PC-9 (cell line): ENCODE measurements around the gene PKP3. TPM values are rescaled to one million over a fixed set of nuclear protein-coding genes. Genes with fewer than 3 reads are reported as not detected.

Experiments used
- BruUV-seq: library from RNA; stranded (reverse); fragments of 400-500 nt; replicated peaks from 2 replicates; lab custom pipeline; 2021; lab: Mats Ljungman, UMichigan
- CTCF ChIA-PET: fragments of 300-600 bp; sonication (Branson Sonifier 250); formaldehyde crosslinking; loops from one replicate; lab custom pipeline; 2022; ENCODE audit warnings: antibody characterized with exemption; lab: Charles Lee
- POLR2A ChIA-PET: fragments of 300-600 bp; sonication (Branson Sonifier 250); formaldehyde crosslinking; loops from one replicate; lab custom pipeline; 2022; ENCODE audit warnings: antibody characterized with exemption; ENCODE audit not compliant: unreplicated experiment; lab: Charles Lee
- DNase-seq, 2 experiments: peaks; one replicate each; pipeline versions ENCODE4 v3.0.0 to v3.0.0-alpha.2; 2015 to 2022; ENCODE audit warnings: mixed read lengths in 1 of 2
- H2AFZ ChIP-seq: fragments of 200-600 bp; sonication (generic); 2 replicates; pipeline ENCODE4 v1.8.1; 2017; ENCODE audit warnings: antibody characterized with exemption
- H3F3A ChIP-seq: fragments of 200-600 bp; sonication (generic); 2 replicates; pipeline ENCODE4 v1.8.1; 2017; ENCODE audit warnings: antibody characterized with exemption, mild to moderate bottlenecking, low read depth; ENCODE audit not compliant: insufficient read depth
- H3K27ac ChIP-seq: fragments of 200-600 bp; sonication (generic); 2 replicates; pipeline ENCODE4 v1.6.1; 2016; ENCODE audit warnings: mixed run types
- H3K27me3 ChIP-seq: fragments of 200-600 bp; sonication (generic); 2 replicates; pipeline ENCODE4 v1.6.1; 2016; ENCODE audit warnings: low read depth, mixed run types; ENCODE audit not compliant: insufficient read depth
- H3K36me3 ChIP-seq: fragments of 200-600 bp; sonication (generic); 2 replicates; pipeline ENCODE4 v1.6.1; 2016; ENCODE audit warnings: low read depth, mixed run types
- H3K4me1 ChIP-seq: fragments of 200-600 bp; sonication (generic); replicated peaks from 2 replicates; pipeline ENCODE4 v1.6.1; 2016; ENCODE audit warnings: mixed run types; ENCODE audit not compliant: insufficient read depth
- H3K4me2 ChIP-seq: fragments of 200-600 bp; sonication (generic); 2 replicates; pipeline ENCODE4 v1.6.1; 2017; ENCODE audit warnings: mixed run types
- H3K4me3 ChIP-seq: fragments of 200-600 bp; sonication (generic); 2 replicates; pipeline ENCODE4 v1.6.1; 2016; ENCODE audit warnings: mixed run types
- H3K79me2 ChIP-seq: fragments of 200-600 bp; sonication (generic); 2 replicates; pipeline ENCODE4 v1.6.1; 2017; ENCODE audit warnings: low read depth, mixed run types
- H3K9me2 ChIP-seq: fragments of 200-600 bp; sonication (generic); 2 replicates; pipeline ENCODE4 v1.8.1; 2017; ENCODE audit warnings: mild to moderate bottlenecking; ENCODE audit not compliant: insufficient read depth
- H3K9me3 ChIP-seq: fragments of 200-600 bp; sonication (generic); 2 replicates; pipeline ENCODE4 v1.8.1; 2016; ENCODE audit warnings: low read depth; ENCODE audit not compliant: insufficient read depth
- H4K20me1 ChIP-seq: fragments of 200-600 bp; sonication (generic); 2 replicates; pipeline ENCODE4 v1.8.1; 2017; ENCODE audit not compliant: insufficient read depth
- EZH2 ChIP-seq: fragments of 200-600 bp; sonication (generic); IDR thresholded peaks from 2 replicates; pipeline ENCODE4 v1.8.0; 2017; ENCODE audit warnings: antibody characterized with exemption, low read depth
- intact Hi-C: fragments of 100-400 bp; cut with micrococcal nuclease; formaldehyde crosslinking; loops from one replicate; pipeline ENCODE4 v1.10.0; 2022; ENCODE audit not compliant: unreplicated experiment
- total RNA-seq: library from RNA; stranded (reverse); gene quantifications from 2 replicates; pipeline ENCODE4 v1.2.3, GENCODE V29; 2021
- TF ChIP-seq, protein P1 (sequence below): fragments of 200-600 bp; sonication (generic); conservative IDR thresholded peaks from 2 replicates; pipeline ENCODE4 v1.6.1; 2017; ENCODE audit warnings: mixed run types, antibody characterized with exemption, mild to moderate bottlenecking, moderate library complexity

The PKP3 gene
- total RNA-seq, 1 experiment from 2014 or later = 83.7 TPM

DNA sequence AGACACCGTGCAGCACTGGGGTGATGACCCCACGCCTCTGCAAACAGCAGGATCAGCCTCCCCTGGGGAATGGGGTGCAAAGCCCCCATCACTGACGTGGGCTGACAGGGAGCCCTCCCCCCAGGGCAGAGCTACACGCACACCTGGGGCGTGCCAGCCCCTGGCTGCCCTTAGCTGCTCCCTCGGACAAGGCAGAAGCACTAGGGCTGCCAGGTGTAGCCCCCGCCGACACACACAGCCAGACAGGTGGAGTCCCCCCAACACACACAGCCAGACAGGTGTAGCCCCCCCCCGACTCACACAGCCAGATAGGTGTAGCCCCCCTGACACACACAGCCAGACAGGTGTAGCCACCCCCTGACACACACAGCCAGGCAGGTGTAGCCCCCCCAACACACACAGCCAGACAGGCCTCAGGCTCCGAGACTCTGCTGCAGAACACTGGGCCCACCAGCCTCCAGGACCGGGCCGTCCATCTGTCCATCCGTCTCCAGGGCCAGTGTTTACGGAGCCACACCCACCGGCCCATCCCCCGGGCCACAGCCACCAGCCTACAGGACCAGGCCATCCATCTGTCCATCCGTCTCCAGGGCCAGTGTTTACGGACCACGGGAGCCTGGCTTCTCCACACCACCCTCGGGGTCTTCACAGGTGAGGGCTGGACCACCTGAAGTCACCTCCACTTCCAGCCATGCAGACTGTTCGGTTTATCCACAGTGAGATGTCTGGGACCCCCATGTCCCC, 44.3 kb downstream of the PKP3 start:
- DNase-seq = no peak
- Histone ChIP-seq H3K79me2 (no peaks in the 10 kb centered on the region), H3K4me1 (no peaks in the 10 kb centered on the region), H2AFZ (no peak overlapping the region), H3K4me3 (no peak overlapping the region), H3K36me3 (no peaks in the 10 kb centered on the region), H4K20me1 (no peaks in the 10 kb centered on the region), H3K4me2 (no peak overlapping the region), H3K27ac (no peak overlapping the region), H3K9me2 (no peaks in the 10 kb centered on the region), H3F3A (no peaks in the 10 kb centered on the region; the same call in 1 of the 2 replicates), H3K27me3 (no peaks in the 10 kb centered on the region), H3K9me3 (no peaks in the 10 kb centered on the region)
- no TSS peak for BruUV-seq
- ChIA-PET POLR2A (no interaction called here), CTCF (no interaction called here)
- TF ChIP-seq, protein P1, sequence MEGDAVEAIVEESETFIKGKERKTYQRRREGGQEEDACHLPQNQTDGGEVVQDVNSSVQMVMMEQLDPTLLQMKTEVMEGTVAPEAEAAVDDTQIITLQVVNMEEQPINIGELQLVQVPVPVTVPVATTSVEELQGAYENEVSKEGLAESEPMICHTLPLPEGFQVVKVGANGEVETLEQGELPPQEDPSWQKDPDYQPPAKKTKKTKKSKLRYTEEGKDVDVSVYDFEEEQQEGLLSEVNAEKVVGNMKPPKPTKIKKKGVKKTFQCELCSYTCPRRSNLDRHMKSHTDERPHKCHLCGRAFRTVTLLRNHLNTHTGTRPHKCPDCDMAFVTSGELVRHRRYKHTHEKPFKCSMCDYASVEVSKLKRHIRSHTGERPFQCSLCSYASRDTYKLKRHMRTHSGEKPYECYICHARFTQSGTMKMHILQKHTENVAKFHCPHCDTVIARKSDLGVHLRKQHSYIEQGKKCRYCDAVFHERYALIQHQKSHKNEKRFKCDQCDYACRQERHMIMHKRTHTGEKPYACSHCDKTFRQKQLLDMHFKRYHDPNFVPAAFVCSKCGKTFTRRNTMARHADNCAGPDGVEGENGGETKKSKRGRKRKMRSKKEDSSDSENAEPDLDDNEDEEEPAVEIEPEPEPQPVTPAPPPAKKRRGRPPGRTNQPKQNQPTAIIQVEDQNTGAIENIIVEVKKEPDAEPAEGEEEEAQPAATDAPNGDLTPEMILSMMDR = no peak
- TF ChIP-seq EZH2 = no peak
- intact Hi-C loops = no loop called here

DNA sequence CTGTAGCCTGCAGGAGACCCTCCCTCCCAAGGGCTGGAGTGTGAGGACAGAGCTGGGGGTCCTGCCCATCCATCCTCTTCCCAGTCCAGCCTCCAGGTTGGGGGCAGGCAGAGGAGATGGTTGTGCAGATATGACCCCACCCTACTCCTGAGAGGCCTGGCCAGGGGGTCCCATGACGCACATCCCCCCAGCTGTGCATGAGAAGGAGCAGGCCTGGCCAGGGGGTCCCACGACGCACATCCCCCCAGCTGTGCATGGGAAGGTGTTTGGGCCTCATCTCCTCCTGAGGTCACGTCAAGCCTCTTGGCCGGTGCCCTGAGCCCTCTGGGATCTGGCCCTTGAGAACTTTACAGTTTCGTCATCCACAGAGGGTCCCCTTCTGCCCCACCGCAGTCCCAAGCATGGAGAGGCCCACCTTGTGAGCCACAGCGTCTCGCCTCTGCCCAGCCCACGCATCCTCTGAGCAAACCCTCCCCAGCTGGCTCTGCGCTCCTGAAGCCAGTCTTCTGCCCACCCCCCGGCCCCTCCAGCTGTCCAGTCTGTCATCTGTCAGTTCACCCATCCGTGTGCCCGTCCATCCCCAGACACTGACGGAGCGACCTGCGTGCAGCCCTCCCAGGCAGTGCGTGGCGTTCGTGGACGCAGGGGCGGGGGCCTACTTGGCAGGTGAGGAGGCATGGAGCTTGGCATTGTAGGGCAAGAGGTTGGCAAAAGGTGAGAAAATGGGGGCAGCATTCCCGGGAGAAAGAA, 45.5 kb downstream of the PKP3 start:
- Histone ChIP-seq H3K4me1 (no peaks in the 10 kb centered on the region), H3K27ac (no peak overlapping the region), H3K4me2 (no peak overlapping the region), H3K79me2 (no peaks in the 10 kb centered on the region), H4K20me1 (no peaks in the 10 kb centered on the region), H3F3A (no peaks in the 10 kb centered on the region; the same call in 1 of the 2 replicates), H3K36me3 (no peaks in the 10 kb centered on the region), H3K9me3 (no peaks in the 10 kb centered on the region), H3K9me2 (no peaks in the 10 kb centered on the region), H3K4me3 (no peak overlapping the region), H2AFZ (no peak overlapping the region), H3K27me3 (no peaks in the 10 kb centered on the region)
- ChIA-PET CTCF (no interaction called here), POLR2A (no interaction called here)
- BruUV-seq = no TSS peak
- TF ChIP-seq EZH2 = no peak
- TF ChIP-seq, protein P1 = no peak
- intact Hi-C loops = no loop called here
- no peak for DNase-seq

DNA sequence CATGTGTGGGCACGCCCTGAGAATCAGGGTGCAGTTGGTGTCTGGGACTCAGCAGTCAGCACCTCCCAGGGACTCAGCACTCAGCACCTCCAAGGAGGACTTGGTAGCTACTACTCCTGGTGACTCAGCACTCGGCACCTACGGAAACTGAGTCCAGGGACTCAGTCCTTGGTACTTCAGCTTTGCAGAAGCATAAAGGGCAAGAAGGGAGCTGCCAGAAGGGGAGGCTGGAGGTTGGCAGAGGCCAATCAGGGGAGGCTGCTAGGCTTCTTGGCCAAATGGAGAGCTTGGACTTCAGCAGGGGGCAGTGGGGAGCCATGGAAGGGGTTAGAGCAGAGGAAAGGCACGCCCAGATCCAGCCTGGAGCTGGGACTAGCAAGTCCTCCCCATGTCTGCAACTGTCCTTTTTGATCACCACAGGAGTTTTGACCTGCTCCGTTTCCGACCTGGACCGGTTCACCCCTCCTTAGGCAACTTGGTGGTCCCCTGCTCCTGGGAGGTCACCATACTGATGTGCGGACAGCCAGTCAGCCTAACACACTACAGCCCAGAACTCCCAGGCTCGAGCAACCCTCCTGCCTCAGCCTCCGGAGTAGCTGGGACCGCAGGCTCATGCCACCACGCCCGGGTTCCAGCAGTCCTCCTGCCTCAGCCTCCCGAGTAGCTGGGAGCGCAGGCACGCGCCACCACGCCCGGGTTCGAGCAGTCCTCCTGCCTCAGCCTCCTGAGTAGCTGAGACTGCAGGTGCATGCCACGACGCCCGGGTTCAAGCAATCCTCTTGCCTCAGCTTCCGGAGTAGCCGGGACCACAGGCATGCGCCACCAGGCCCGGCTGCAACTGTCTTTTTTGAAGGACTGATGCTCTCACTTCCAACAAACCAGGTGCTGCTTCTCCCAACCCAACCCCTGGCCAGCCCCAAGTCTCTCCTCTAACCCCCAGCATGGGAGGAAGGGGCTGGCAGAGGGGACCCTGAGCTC, 46.3 kb downstream of the PKP3 start:
- intact Hi-C loops = no loop called here
- Histone ChIP-seq H3K4me1 (no peaks in the 10 kb centered on the region), H3K4me3 (no peak overlapping the region), H4K20me1 (no peaks in the 10 kb centered on the region), H3K27me3 (no peaks in the 10 kb centered on the region), H3K27ac (no peak overlapping the region), H3F3A (no peaks in the 10 kb centered on the region; the same call in 1 of the 2 replicates), H3K4me2 (no peak overlapping the region), H3K9me3 (no peaks in the 10 kb centered on the region), H3K9me2 (no peaks in the 10 kb centered on the region), H3K36me3 (no peaks in the 10 kb centered on the region), H3K79me2 (no peaks in the 10 kb centered on the region), H2AFZ (no peak overlapping the region)
- BruUV-seq = no TSS peak
- ChIA-PET CTCF (no interaction called here), POLR2A (no interaction called here)
- TF ChIP-seq, protein P1 = no peak
- TF ChIP-seq EZH2 = no peak
- DNase-seq = no peak
